Measurements from ENCODE around the gene AFF3. TPM values are rescaled to one million over a fixed set of nuclear protein-coding genes. Genes with fewer than 3 reads are reported as not detected.

The AFF3 gene, protein sequence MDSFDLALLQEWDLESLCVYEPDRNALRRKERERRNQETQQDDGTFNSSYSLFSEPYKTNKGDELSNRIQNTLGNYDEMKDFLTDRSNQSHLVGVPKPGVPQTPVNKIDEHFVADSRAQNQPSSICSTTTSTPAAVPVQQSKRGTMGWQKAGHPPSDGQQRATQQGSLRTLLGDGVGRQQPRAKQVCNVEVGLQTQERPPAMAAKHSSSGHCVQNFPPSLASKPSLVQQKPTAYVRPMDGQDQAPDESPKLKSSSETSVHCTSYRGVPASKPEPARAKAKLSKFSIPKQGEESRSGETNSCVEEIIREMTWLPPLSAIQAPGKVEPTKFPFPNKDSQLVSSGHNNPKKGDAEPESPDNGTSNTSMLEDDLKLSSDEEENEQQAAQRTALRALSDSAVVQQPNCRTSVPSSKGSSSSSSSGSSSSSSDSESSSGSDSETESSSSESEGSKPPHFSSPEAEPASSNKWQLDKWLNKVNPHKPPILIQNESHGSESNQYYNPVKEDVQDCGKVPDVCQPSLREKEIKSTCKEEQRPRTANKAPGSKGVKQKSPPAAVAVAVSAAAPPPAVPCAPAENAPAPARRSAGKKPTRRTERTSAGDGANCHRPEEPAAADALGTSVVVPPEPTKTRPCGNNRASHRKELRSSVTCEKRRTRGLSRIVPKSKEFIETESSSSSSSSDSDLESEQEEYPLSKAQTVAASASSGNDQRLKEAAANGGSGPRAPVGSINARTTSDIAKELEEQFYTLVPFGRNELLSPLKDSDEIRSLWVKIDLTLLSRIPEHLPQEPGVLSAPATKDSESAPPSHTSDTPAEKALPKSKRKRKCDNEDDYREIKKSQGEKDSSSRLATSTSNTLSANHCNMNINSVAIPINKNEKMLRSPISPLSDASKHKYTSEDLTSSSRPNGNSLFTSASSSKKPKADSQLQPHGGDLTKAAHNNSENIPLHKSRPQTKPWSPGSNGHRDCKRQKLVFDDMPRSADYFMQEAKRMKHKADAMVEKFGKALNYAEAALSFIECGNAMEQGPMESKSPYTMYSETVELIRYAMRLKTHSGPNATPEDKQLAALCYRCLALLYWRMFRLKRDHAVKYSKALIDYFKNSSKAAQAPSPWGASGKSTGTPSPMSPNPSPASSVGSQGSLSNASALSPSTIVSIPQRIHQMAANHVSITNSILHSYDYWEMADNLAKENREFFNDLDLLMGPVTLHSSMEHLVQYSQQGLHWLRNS (N-terminal part only)
- 10 to 100 TPM in 1 of 2 donors, 1 to 10 TPM in 1; 4.7 to 10.6 TPM for total RNA-seq
- long read RNA-seq, partial matches to known transcripts = 0 of 2 reads
- long read RNA-seq, other reads (novel, unspliced or antisense) = 2 of 2 reads

DNA sequence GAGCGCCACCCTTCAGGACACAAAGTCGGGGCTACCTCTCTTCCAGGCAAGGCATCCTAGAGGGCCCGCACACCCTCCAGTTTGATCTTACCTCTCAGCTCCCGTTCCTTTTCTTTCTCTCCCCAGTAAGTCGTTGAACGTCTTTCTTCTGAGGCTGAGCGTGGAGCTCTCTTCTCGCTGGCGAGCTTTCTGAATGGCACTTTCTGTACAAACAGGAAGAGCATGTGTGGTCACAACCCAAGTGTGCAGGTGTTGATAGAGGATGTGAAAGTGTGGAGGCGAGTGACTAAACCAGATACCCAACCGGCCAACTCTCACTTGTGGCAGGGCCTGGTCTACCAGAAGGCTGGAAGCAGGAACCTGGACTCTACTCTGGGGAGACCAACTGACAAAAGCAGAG, at the start of gene AFF3:
Gene AFF3 (minus strand): TSS at position 198 of the 400 bp plus-strand sequence. CDS start 38,136 bp downstream, outside the sequence.
- peak; percentile 28 to 34 for DNase-seq
- intact Hi-C loops (cut with DNase I, micrococcal nuclease) = no loop called here
- no peak for ATAC-seq

DNA sequence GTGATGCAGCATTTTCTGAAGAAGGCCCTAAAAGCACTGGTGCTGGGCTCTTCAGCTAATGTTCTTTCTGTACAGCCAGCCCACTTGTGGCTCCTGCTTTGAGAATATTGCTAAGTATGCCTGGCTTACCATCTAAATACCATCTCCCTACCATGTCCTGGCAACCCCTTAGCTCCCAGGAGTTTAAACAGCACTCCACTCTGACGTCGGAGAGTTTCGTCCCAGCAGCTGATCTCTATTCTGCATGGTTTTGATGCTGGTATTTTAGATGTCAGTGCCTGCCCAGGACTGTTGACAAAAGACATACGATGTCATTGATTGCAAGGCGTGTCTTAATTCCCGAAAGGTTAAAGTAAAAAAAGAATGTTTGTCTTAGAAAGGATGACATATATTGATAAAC, 47.0 kb upstream of the AFF3 start:
- intact Hi-C loops (cut with DNase I, micrococcal nuclease) = no loop called here
- DNase-seq (no peak), ATAC-seq (no peak)

DNA sequence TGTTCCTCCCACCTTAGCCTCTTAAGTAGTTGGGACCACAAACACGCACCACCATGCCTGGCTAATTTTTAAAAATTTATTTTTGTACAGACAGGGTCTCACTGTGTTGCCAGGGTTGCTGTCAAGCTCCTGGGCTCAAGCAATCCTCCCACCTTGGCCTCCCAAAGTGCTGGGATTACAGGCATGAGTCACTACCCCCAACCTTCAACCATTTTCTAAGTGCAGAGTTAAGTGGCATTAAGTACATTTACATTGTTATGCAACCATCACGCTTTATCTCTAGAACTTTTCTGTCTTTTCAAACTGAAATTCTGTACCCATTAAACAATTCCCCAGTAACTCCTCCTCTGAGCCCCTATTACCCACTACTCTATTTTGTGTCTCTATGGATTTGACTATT, 45.9 kb upstream of the AFF3 start:
- intact Hi-C loops (cut with DNase I, micrococcal nuclease) = no loop called here
- ATAC-seq (no peak), DNase-seq (no peak)

DNA sequence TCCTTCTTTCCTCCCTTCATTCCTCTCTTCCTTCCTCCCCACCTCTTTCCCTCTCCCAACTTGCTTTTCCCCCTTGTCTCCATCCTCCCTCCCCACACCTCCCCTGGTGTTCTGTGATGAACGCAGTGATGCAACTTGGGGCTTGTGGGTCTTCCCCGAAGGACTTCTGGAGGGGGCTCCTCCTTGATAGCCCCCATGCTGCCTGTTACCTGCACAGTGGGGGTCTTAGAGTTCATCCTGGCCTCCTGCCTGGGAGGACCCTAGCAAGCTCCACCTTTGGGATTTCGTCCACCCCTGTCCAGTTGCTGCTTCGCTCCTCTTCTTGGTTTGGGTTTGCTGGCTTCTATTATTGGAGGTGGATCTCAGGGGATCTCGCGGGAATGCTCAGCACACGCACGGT, 43.7 kb upstream of the AFF3 start:
- DNase-seq = no peak
- no peak for ATAC-seq
- intact Hi-C loops (cut with DNase I, micrococcal nuclease) = no loop called here

DNA sequence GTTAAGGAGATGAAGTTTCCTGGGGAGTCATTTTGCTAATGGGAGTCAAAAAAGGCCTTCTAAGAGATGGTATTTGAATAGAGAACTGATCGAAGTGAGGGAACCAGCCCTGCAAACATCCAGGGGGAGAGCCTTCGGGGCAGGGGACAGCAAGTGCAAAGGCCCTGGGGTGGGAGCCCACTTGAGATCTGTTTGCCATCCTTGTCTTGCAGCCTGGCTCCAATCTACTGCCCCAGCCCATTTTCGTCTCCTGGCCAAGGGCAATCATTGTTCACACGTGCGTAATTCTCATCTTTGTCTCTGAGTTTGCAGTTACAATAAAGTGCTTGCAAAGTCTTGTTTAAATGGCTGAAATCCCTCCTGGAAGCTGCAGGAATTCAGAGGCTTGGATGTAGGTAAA, 43.1 kb upstream of the AFF3 start:
- no peak for DNase-seq
- no peak for ATAC-seq
- intact Hi-C loops (cut with DNase I, micrococcal nuclease) = no loop called here

GRCh38 chr2:100185105-100185504, 42.7 kb upstream of the AFF3 start:
- intact Hi-C loops (cut with DNase I, micrococcal nuclease) = no loop called here
- DNase-seq (no peak), ATAC-seq (no peak)

DNA sequence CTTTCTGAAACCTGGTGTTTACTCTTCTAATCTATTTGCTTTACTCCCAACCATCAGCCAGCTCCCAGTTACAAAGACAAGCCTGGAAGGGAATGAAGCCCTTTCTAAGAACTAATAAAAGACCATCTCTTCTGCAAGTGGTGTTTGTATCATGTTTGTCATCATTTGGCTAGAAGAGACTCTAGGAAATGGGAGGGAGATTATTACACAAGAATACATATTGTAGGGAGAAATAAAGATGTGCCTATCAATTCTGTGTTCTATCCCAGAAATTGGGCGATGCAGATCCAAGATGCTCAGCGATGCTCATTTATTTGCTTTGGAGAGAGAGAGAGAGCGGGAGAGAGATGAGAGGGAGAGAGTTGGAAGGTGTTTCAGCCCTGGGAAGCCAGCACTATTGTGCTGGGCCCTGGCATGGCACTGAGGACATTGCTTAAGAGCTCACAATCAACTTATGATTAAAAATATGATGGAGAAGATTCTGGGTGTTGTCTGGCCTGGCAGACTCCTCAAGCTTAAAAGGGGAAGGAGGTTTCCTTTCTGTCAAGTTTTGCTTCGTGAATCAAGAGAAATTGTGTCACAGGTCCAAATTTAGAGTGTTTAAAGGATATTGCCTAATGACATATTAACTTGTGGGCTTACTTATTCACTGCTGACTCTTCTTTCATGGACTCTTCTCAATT, 41.8 kb upstream of the AFF3 start:
- no peak for ATAC-seq
- no peak for DNase-seq
- intact Hi-C loops (cut with DNase I, micrococcal nuclease) = no loop called here

- intact Hi-C loops (cut with DNase I, micrococcal nuclease) = no loop called here
Measured at GRCh38 chr2:100182494-100183361, 40.3 kb upstream of the AFF3 start.

GRCh38 chr2:100180503-100180902, 38.1 kb upstream of the AFF3 start:
- DNase-seq (no peak), ATAC-seq (no peak)
- intact Hi-C loops (cut with DNase I, micrococcal nuclease) = no loop called here

More at GRCh38 chr2:100182494-100183361, 40.3 kb upstream of the AFF3 start:
- ATAC-seq (no peak), DNase-seq (no peak)

GRCh38 chr2:100179806-100180205, 37.4 kb upstream of the AFF3 start:
- no peak for DNase-seq
- ATAC-seq = no peak
- intact Hi-C loops (cut with DNase I, micrococcal nuclease) = no loop called here

DNA sequence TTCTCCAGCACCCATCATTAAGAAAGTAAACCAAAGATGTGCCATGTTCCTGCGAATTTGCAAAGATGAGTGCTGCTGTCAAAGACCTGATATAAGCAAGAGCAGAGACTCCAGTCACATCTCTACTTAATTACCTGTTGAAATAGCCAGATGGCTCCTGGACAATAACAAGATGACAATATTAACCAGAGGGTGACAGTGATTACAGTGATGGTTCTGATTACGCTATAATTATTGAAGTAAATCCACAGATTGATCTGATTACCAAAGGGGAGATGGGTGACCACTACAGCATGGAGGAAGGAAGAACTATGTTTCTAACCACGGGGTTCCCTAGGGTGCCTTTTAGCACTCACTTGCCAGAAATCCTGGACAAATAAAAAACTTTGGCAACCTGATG, 36.5 kb upstream of the AFF3 start:
- ATAC-seq (no peak), DNase-seq (no peak)
- intact Hi-C loops (cut with DNase I, micrococcal nuclease) = no loop called here

- intact Hi-C loops (cut with DNase I, micrococcal nuclease) = no loop called here
- ATAC-seq (peak; percentile 67), DNase-seq (peak in 1 of 2 donors; percentile 48)
Measured at GRCh38 chr2:100178085-100178788, 35.8 kb upstream of the AFF3 start.

- intact Hi-C loops (cut with DNase I, micrococcal nuclease) = no loop called here
- ATAC-seq (no peak), DNase-seq (no peak)
Measured at GRCh38 chr2:100176925-100177324, 34.5 kb upstream of the AFF3 start.

DNA sequence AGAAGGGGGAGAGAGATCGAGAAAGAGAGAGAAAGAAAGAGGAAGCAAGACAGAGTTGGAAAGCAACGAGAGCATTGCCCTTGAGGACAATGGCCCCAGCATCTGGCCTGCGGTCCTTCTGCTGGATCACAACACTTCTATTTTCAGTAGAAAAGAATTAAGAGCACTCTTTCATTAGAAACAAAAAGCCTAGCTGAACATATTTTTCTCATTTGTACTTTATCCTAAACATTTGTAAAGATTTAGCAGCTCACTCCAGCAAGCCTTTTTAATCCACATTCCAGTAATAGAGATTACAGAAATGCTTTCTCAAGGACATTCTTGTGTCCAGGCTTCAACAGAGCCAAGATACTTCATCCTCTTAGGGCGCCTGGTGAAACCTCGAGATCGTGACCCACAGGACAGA, 31.6 kb upstream of the AFF3 start:
- intact Hi-C loops (cut with DNase I, micrococcal nuclease) = no loop called here
- ATAC-seq = no peak
- DNase-seq = no peak

GRCh38 chr2:100166701-100167100, 24.3 kb upstream of the AFF3 start:
- DNase-seq (no peak), ATAC-seq (no peak)
- intact Hi-C loops (cut with DNase I, micrococcal nuclease) = no loop called here

- intact Hi-C loops (cut with DNase I, micrococcal nuclease) = no loop called here
- DNase-seq (no peak), ATAC-seq (no peak)
Measured at GRCh38 chr2:100163605-100164004, 21.2 kb upstream of the AFF3 start.

- ATAC-seq (no peak), DNase-seq (no peak)
- intact Hi-C loops (cut with DNase I, micrococcal nuclease) = no loop called here
Measured at GRCh38 chr2:100161945-100162620, 19.7 kb upstream of the AFF3 start.

Data from left colon (tissue), 2 donors.